Mucosa of descending colon (tissue), 3 donors: ENCODE data around the gene LRRK2. TPM values are rescaled to one million over a fixed set of nuclear protein-coding genes. Genes with fewer than 3 reads are reported as not detected.

Experiments
- ATAC-seq: fragments of 200-7000 bp; cut with Tn5 transposase; one replicate; pipeline ENCODE4 v1.9.1; 2020; ENCODE audit warnings: mild to moderate bottlenecking, moderate library complexity
- DNase-seq, 3 donors: peaks; one replicate each; pipeline ENCODE4 v3.0.0-alpha.2; 2020
- H3K36me3 ChIP-seq: fragments of 200-600 bp; one replicate; pipeline ENCODE4 v1.8.0; 2021; ENCODE audit warnings: low read depth, mild to moderate bottlenecking
- H3K4me1 ChIP-seq: fragments of 200-600 bp; one replicate; pipeline ENCODE4 v1.8.0; 2021; ENCODE audit warnings: low read depth, mild to moderate bottlenecking
- H3K4me3 ChIP-seq: fragments of 200-600 bp; one replicate; pipeline ENCODE4 v1.8.0; 2021; ENCODE audit warnings: mild to moderate bottlenecking
- H3K9me3 ChIP-seq: fragments of 200-600 bp; one replicate; pipeline ENCODE4 v1.8.0; 2021; ENCODE audit warnings: mild to moderate bottlenecking
- intact Hi-C, 2 donors: fragments of 100-400 bp; cut with DNase I in 1 of 2; cut with micrococcal nuclease in 1 of 2; formaldehyde crosslinking; loops; one replicate each; pipeline versions ENCODE4 v1.11.0 to v1.11.1; 2022; cut with DNase I, micrococcal nuclease
- total RNA-seq, 3 donors: library from RNA; stranded (reverse); fragmentation: NEBNext Ultra II Directional in 2 of 3; extraction: Animal tissue kit (Norgen Biotek cat#: 25700) in 2 of 3; gene quantifications; one replicate each; pipeline versions ENCODE4 v1.2.1 to v1.2.4, GENCODE V29; 2021 to 2023
- TF ChIP-seq, protein P1 (sequence below): fragments of 200-600 bp; IDR thresholded peaks from one replicate; pipeline ENCODE4 v1.8.0; 2022; ENCODE audit warnings: antibody characterized with exemption, mild to moderate bottlenecking
- donor health status: DM: no; HTN: no; CAD: no; lungs with moderate emphysema.
- donor health status: DM: no; HTN: no; CAD: no.
- donor health status: DM: no; HTN: yes; CAD: no.

The LRRK2 gene
- total RNA-seq, 3 donors from 2014 or later: 1.6 to 15.7 (median 3.3) TPM

DNA sequence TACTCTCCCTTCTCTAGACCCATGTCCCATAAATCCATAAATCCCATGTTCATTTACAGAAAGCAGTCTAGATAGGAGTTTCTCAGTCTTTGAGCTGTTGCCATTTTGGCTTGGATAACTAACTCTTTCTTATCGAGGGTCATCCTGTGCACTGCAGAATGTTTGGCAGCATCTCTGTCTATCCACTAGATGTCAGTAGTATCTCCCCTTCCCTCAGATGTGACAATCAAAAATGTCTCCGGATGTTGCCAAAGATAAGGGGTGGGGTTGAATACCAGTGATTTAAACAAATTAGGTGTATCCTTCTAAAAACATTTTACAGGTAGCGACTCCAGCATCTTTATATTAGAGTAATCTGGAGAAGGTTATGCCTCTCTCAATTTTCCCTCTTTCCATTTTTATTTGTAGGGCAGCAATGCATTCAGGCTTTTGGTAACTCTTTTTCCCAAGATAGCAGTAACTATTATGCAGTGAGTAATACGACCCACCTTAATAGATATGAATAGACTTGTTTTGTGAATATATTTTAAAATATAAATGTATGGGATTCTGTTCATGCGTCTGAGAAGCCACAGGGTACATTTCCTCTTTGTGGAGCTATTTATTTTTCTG lies 100.7 kb downstream of the LRRK2 start:
- TF ChIP-seq, protein P1, sequence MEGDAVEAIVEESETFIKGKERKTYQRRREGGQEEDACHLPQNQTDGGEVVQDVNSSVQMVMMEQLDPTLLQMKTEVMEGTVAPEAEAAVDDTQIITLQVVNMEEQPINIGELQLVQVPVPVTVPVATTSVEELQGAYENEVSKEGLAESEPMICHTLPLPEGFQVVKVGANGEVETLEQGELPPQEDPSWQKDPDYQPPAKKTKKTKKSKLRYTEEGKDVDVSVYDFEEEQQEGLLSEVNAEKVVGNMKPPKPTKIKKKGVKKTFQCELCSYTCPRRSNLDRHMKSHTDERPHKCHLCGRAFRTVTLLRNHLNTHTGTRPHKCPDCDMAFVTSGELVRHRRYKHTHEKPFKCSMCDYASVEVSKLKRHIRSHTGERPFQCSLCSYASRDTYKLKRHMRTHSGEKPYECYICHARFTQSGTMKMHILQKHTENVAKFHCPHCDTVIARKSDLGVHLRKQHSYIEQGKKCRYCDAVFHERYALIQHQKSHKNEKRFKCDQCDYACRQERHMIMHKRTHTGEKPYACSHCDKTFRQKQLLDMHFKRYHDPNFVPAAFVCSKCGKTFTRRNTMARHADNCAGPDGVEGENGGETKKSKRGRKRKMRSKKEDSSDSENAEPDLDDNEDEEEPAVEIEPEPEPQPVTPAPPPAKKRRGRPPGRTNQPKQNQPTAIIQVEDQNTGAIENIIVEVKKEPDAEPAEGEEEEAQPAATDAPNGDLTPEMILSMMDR: no peak
- H3K4me1 ChIP-seq: no peaks in the 10 kb centered on the region
- intact Hi-C loops: no loop called here
- H3K9me3 ChIP-seq: no peaks in the 10 kb centered on the region
- no peaks in the 10 kb centered on the region for H3K36me3 ChIP-seq
- DNase-seq (no peak), ATAC-seq (peak; percentile 36)
- H3K4me3 ChIP-seq: no peak overlapping the region

DNA sequence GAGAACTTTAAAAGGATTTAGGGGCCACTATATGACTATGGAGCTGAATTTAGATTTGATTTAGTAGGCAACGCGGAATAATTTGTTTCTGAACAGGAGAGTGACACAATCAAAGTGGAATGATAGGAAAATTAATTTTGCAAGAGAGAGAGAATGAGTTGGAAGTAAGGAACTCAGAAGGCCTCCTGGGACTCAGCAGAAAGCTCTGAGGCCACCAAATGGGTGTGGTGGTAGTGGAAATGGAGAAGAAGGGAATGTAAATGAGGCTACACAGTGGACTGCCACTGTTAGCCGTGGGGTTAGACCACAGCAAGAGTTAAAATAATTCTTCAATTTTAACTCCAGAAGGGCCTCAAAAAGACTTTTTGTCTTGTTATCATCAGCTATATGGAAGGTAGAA lies 102.7 kb downstream of the LRRK2 start:
- Histone ChIP-seq H3K9me3 (no peaks in the 10 kb centered on the region), H3K4me1 (no peaks in the 10 kb centered on the region), H3K4me3 (no peak overlapping the region), H3K36me3 (no peaks in the 10 kb centered on the region)
- TF ChIP-seq, protein P1: no peak
- intact Hi-C loops: no loop called here
- ATAC-seq (no peak), DNase-seq (no peak)

DNA sequence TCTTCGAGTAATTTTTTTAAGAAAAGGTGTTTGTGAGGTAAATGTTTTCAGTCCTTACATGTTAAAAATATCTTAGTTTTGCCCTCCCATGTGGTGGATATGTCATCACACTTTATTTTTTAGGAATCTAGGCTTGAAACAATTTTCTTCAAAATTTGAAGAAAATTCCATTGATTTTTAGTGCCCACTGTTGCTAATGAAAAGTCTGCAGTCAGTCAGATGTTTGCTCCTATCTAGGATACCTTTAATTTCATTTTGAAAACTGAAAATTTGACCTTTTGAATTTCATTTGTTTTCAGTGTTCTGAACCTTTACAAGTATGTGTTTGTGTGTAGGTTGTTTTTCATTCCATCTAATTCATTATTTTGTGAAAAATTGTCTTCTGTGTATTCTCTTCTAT lies 105.4 kb downstream of the LRRK2 start:
- no peak overlapping the region for H3K4me3 ChIP-seq
- no peaks in the 10 kb centered on the region for H3K36me3 ChIP-seq
- no peaks in the 10 kb centered on the region for H3K4me1 ChIP-seq
- ATAC-seq (no peak), DNase-seq (no peak)
- no peaks in the 10 kb centered on the region for H3K9me3 ChIP-seq
- TF ChIP-seq, protein P1: no peak
- intact Hi-C loops: no loop called here

DNA sequence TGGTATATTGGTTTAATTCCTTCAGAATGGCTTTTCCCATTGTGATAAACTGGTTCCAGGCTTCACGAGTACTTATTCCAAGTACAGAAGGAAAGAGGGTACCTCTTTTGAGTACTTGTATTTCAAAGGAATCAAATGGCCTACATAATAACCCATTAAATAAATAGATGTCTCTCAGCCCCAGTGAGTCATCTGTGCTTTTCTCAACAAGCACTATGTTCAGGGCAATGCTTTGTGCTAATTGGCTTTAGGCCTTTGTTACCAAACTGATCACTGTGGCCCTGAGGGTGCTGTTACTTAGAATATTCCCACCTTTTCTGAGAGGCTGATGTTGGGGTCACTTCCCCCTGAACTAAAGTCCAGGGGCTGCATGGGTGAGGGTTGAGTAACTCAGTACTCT lies 107.1 kb downstream of the LRRK2 start:
- Histone ChIP-seq H3K4me1 (no peaks in the 10 kb centered on the region), H3K36me3 (no peaks in the 10 kb centered on the region), H3K9me3 (no peaks in the 10 kb centered on the region), H3K4me3 (no peak overlapping the region)
- DNase-seq (no peak), ATAC-seq (no peak)
- TF ChIP-seq, protein P1: no peak
- intact Hi-C loops: no loop called here

DNA sequence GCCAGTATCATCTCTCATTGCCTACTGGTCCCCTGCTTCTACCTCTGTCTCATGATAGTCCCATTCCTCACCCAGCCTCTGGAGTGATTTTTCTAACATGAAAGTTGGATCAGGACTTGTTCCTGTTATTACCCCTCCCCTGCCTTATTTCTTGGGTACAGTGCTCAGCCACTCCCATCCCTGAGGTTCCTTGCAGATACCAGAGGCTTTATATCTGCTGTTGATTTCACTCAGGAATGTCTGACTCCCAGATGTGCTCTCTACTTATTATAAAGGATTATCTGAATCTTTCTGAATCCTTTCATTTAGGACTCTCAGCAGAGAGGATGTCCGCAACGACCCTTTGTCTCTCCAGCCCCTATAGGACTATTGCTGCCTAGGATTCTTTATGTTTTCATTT lies 111.2 kb downstream of the LRRK2 start:
- DNase-seq (no peak), ATAC-seq (no peak)
- Histone ChIP-seq H3K4me3 (no peak overlapping the region), H3K9me3 (no peaks in the 10 kb centered on the region), H3K36me3 (no peaks in the 10 kb centered on the region), H3K4me1 (no peaks in the 10 kb centered on the region)
- TF ChIP-seq, protein P1: no peak
- intact Hi-C loops: no loop called here
